ENCODE results near the gene FOSL1. TPM values are rescaled to one million over a fixed set of nuclear protein-coding genes. Genes with fewer than 3 reads are reported as not detected.

Gene FOSL1
- total and polyA plus RNA-seq, 2 of the 13 experiments (the other 11 are each of a cell fraction or from before 2014, with no cell fraction given): 4.0 to 4.1 TPM

DNA sequence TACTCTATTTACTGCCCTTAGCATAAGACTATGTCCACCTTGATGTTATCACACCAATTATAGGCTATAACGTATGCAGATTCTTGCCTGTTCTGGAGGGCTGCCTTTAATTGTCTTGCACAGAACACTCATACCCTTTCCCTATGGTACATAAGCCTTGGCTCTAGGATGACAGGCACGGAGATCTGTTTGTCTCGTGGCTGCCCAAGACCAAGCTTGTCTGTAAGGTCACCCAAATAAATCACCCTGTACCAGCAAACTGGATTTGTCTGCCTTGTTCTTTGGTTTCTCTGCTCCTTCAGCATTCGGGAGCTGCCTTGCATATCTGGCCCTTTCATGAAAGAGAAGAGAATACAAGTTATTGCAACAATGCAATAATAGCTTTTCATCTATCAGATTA, 37.6 kb upstream of the FOSL1 start (continued):
- TF ChIP-seq ZNF703 (CRISPR knock-in tag; IDR thresholded peaks at IDR 0.05; ENCODE audit: borderline replicate concordance): no peak
- TF ChIP-seq ETS1 (CRISPR knock-in tag; IDR thresholded peaks at IDR 0.05): no peak
- no peak for TF ChIP-seq HDAC6 (IDR thresholded peaks at IDR 0.05; ENCODE audit: low read depth, low read length)
- TF ChIP-seq, protein P1, sequence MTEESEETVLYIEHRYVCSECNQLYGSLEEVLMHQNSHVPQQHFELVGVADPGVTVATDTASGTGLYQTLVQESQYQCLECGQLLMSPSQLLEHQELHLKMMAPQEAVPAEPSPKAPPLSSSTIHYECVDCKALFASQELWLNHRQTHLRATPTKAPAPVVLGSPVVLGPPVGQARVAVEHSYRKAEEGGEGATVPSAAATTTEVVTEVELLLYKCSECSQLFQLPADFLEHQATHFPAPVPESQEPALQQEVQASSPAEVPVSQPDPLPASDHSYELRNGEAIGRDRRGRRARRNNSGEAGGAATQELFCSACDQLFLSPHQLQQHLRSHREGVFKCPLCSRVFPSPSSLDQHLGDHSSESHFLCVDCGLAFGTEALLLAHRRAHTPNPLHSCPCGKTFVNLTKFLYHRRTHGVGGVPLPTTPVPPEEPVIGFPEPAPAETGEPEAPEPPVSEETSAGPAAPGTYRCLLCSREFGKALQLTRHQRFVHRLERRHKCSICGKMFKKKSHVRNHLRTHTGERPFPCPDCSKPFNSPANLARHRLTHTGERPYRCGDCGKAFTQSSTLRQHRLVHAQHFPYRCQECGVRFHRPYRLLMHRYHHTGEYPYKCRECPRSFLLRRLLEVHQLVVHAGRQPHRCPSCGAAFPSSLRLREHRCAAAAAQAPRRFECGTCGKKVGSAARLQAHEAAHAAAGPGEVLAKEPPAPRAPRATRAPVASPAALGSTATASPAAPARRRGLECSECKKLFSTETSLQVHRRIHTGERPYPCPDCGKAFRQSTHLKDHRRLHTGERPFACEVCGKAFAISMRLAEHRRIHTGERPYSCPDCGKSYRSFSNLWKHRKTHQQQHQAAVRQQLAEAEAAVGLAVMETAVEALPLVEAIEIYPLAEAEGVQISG (CRISPR knock-in tag; IDR thresholded peaks at IDR 0.05): no peak
- no peak for TF ChIP-seq NFRKB (IDR thresholded peaks at IDR 0.05)
- TF ChIP-seq AGO2 (optimal IDR thresholded peaks at IDR 0.05; ENCODE audit: low read depth, low read length): no peak
- TF ChIP-seq, protein P2, sequence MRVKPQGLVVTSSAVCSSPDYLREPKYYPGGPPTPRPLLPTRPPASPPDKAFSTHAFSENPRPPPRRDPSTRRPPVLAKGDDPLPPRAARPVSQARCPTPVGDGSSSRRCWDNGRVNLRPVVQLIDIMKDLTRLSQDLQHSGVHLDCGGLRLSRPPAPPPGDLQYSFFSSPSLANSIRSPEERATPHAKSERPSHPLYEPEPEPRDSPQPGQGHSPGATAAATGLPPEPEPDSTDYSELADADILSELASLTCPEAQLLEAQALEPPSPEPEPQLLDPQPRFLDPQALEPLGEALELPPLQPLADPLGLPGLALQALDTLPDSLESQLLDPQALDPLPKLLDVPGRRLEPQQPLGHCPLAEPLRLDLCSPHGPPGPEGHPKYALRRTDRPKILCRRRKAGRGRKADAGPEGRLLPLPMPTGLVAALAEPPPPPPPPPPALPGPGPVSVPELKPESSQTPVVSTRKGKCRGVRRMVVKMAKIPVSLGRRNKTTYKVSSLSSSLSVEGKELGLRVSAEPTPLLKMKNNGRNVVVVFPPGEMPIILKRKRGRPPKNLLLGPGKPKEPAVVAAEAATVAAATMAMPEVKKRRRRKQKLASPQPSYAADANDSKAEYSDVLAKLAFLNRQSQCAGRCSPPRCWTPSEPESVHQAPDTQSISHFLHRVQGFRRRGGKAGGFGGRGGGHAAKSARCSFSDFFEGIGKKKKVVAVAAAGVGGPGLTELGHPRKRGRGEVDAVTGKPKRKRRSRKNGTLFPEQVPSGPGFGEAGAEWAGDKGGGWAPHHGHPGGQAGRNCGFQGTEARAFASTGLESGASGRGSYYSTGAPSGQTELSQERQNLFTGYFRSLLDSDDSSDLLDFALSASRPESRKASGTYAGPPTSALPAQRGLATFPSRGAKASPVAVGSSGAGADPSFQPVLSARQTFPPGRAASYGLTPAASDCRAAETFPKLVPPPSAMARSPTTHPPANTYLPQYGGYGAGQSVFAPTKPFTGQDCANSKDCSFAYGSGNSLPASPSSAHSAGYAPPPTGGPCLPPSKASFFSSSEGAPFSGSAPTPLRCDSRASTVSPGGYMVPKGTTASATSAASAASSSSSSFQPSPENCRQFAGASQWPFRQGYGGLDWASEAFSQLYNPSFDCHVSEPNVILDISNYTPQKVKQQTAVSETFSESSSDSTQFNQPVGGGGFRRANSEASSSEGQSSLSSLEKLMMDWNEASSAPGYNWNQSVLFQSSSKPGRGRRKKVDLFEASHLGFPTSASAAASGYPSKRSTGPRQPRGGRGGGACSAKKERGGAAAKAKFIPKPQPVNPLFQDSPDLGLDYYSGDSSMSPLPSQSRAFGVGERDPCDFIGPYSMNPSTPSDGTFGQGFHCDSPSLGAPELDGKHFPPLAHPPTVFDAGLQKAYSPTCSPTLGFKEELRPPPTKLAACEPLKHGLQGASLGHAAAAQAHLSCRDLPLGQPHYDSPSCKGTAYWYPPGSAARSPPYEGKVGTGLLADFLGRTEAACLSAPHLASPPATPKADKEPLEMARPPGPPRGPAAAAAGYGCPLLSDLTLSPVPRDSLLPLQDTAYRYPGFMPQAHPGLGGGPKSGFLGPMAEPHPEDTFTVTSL (CRISPR knock-in tag; IDR thresholded peaks at IDR 0.05; ENCODE audit: borderline replicate concordance): no peak
